Measurements from ENCODE around the gene ATAT1.
"Not testable (repeated sequence)": the region's sequence is repeated elsewhere in the genome, so short reads cannot be mapped to it uniquely, and the experiment has no call there.

GRCh38 chr6:30657922-30658321 is 31.2 kb downstream of the ATAT1 start:
- TF ChIP-seq, protein P1, sequence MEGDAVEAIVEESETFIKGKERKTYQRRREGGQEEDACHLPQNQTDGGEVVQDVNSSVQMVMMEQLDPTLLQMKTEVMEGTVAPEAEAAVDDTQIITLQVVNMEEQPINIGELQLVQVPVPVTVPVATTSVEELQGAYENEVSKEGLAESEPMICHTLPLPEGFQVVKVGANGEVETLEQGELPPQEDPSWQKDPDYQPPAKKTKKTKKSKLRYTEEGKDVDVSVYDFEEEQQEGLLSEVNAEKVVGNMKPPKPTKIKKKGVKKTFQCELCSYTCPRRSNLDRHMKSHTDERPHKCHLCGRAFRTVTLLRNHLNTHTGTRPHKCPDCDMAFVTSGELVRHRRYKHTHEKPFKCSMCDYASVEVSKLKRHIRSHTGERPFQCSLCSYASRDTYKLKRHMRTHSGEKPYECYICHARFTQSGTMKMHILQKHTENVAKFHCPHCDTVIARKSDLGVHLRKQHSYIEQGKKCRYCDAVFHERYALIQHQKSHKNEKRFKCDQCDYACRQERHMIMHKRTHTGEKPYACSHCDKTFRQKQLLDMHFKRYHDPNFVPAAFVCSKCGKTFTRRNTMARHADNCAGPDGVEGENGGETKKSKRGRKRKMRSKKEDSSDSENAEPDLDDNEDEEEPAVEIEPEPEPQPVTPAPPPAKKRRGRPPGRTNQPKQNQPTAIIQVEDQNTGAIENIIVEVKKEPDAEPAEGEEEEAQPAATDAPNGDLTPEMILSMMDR (conservative IDR thresholded peaks at IDR 0.05; ENCODE audit: low read depth, low read length): not testable (repeated sequence)
- not testable (repeated sequence) for TF ChIP-seq EZH2phosphoT487 (IDR thresholded peaks at IDR 0.05; ENCODE audit: borderline replicate concordance, low read length); EZH2 (IDR thresholded peaks at IDR 0.05; ENCODE audit: low read length, unreplicated experiment)
